Adrenal gland (tissue), 12 donors: ENCODE measurements around the gene MAN1C1. TPM values are rescaled to one million over a fixed set of nuclear protein-coding genes. Genes with fewer than 3 reads are reported as not detected.

ENCODE experiments used
- DNase-seq, 7 donors: peaks; one replicate each; pipeline ENCODE4 v3.0.0-alpha.2; 2019 to 2020
- H3K27ac ChIP-seq, 5 donors: fragments of 200-600 bp; sonication (generic) in 4 of 5; 1 replicate in 3 of 5; 2 replicates in 2 of 5; pipeline versions ENCODE4 v1.5.1 to v1.8.0; 2016 to 2020; ENCODE audit warnings: mild to moderate bottlenecking in 1 of 5
- H3K27me3 ChIP-seq: fragments of 200-600 bp; 2 replicates; pipeline ENCODE4 v1.8.0; 2021
- H3K36me3 ChIP-seq, 2 donors: fragments of 200-600 bp; replicated peaks in 1 of 2; 1 replicate in 1 of 2; 2 replicates in 1 of 2; pipeline versions ENCODE4 v1.5.1 to v1.8.0; 2018 to 2022
- H3K4me1 ChIP-seq, 2 donors: fragments of 200-600 bp; replicated peaks in 1 of 2; 1 replicate in 1 of 2; 2 replicates in 1 of 2; pipeline versions ENCODE4 v1.5.1 to v1.8.0; 2018 to 2021
- H3K4me3 ChIP-seq, 4 donors: fragments of 200-600 bp; sonication (generic) in 3 of 4; one replicate each; pipeline ENCODE4 v1.5.1; 2016 to 2018
- H3K9me3 ChIP-seq, 3 donors: fragments of 200-600 bp; sonication (generic) in 1 of 3; replicated peaks in 1 of 3; 1 replicate in 2 of 3; 2 replicates in 1 of 3; pipeline versions ENCODE4 v1.5.1 to v1.8.0; 2016 to 2021
- CTCF ChIP-seq, 6 experiments: fragments of 450-650 bp in 4 of 6; fragments of 200-600 bp in 2 of 6; sonication (generic) in 1 of 6; IDR thresholded peaks; 1 replicate in 5 of 6; 2 replicates in 1 of 6; pipeline versions ENCODE4 v1.5.1 to v1.8.0; 2016 to 2021; ENCODE audit warnings: antibody characterized with exemption in 6 of 6, mild to moderate bottlenecking in 2 of 6, moderate library complexity in 1 of 6
- POLR2A ChIP-seq, 2 donors: fragments of 450-650 bp; IDR thresholded peaks; one replicate each; pipeline ENCODE4 v1.6.1; 2017; ENCODE audit warnings: antibody characterized with exemption in 2 of 2, mild to moderate bottlenecking in 2 of 2, moderate library complexity in 1 of 2
- WGBS, 4 donors: extraction: QIAGEN DNeasy Blood & Tissue Kit in 2 of 4; methylation state at CpG; one replicate each; pipeline versions ENCODE4 v1.1.5 to v1.1.7; 2013 to 2017; 5-methylcytosine and 5-hydroxymethylcytosine counted together
- intact Hi-C, 2 donors: fragments of 100-400 bp; cut with DNase I; formaldehyde crosslinking; loops; one replicate each; pipeline versions ENCODE4 v1.14.1 to v1.15.0; 2022 to 2023
- polyA plus RNA-seq, 3 donors: library from polyadenylated mRNA; stranded (reverse); fragments of 200-250 nt in 2 of 3; fragments of 350-450 nt in 1 of 3; fragmentation: Illumina TruSeq in 1 of 3; extraction: RNeasy Lipid Tissue Mini Kit (QIAGEN cat#74804) in 1 of 3; gene quantifications; one replicate each; pipeline ENCODE4 v1.2.3, GENCODE V29; 2013 to 2014
- total RNA-seq, 9 donors: library from RNA; depleted of rRNA in 4 of 9; stranded (reverse); fragments of >200 nt in 4 of 9; fragments of 120-200 nt in 1 of 9; fragmentation: NEBNext Ultra II Directional in 1 of 9; extraction: Animal tissue kit (Norgen Biotek cat#: 25700) in 1 of 9; gene quantifications; one replicate each; pipeline versions ENCODE4 v1.1.0 to v1.2.4, GENCODE V29; 2013 to 2023
- donor health status: healthy with polysubstance abuse.
- donor health status: Bipolar disorder and iron deficiency.
- donor health status: DM: yes; HTN: yes; CAD: no.
- donor health status: DM: no; HTN: no; CAD: no.
- donor health status: DM: no; HTN: no; CAD: no.
- donor health status: DM: yes; HTN: yes; CAD: no.

Gene MAN1C1
- total and polyA plus RNA-seq, 12 donors = 2.7 to 58.7 (median 27.7) TPM

DNA sequence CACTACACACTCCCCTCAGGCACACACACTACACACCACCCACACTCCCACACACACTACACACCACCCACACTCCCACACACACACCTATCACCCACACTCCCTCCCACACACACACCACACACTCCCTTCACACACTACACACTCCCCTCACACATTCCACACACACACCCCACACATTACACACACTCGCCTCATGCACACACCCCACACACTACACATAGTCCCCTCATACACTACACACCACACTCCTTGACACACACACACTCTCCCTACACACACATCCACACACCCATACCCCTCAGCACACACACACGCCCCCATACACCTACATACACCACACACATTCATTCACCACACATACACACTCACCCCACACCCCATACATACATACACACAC, 152.4 kb downstream of the MAN1C1 start:
- no peaks in the 10 kb centered on the region for H3K36me3 ChIP-seq
- H3K9me3 ChIP-seq = no peaks in the 10 kb centered on the region
- no peak for DNase-seq
- intact Hi-C loops = no loop called here
- no peak for TF ChIP-seq POLR2A (IDR thresholded peaks at IDR 0.05)
- no peak for TF ChIP-seq CTCF (IDR thresholded peaks at IDR 0.05)
- H3K4me3 ChIP-seq = no peak overlapping the region
- WGBS, 4 donors = 92 to 95% (median 93%) methylated on average over 2 of the region's 2 CpGs
- H3K27ac ChIP-seq = peak overlapping the region in 1 of 5 donors; percentile 74
- no peaks in the 10 kb centered on the region for H3K27me3 ChIP-seq
- peaks cover 0 to 30% of the 10 kb centered on the region in 2 donors for H3K4me1 ChIP-seq

DNA sequence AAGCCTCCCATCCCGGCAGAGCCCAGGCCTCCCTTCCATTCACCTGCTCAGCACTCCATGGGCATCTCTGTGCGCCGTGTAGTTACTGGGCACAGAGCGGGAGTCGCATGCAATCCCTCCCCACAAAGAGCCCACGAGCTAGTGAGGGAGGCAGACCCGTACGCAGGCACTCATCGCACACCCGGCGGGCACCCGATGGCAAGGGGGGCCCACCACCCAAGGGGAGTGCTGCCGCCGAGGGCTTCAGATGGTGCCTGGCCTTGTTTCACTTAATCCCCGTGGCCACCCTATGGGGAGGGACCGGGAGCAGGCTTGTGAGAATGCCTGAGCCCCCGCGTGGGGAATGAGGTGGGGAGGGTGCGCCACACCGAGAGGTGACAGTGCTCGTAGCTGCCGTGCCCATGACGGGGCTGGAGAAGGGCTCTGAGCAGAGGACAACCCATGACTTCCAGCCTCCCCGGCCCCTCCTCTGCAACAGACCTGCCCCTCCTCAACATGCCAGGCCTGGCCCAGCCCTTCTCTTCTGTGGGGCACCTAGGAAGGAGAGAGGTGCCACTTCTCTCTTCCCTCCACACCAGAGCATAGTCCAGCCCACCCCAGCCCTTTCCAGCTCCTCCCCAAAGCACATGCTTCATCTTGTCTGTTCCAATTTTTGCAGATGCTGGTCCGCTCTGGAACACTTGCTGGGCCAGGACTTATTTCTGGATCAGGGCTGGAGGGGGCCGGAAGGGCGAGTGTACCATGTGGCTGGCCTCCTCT, 153.2 kb downstream of the MAN1C1 start:
- peaks cover 0 to 4% of the 10 kb centered on the region in 2 donors for H3K36me3 ChIP-seq
- DNase-seq = no peak
- peak overlapping the region in 2 of 5 donors; percentile 56 to 74 for H3K27ac ChIP-seq
- H3K4me3 ChIP-seq = no peak overlapping the region
- WGBS, 4 donors = 82 to 94% (median 91%) methylated on average over 16 to 27 of the region's 27 CpGs
- H3K27me3 ChIP-seq = no peaks in the 10 kb centered on the region
- no peak for TF ChIP-seq CTCF (IDR thresholded peaks at IDR 0.05)
- TF ChIP-seq POLR2A (IDR thresholded peaks at IDR 0.05) = no peak
- peaks cover 0 to 30% of the 10 kb centered on the region in 2 donors for H3K4me1 ChIP-seq
- intact Hi-C loops = no loop called here
- no peaks in the 10 kb centered on the region for H3K9me3 ChIP-seq

DNA sequence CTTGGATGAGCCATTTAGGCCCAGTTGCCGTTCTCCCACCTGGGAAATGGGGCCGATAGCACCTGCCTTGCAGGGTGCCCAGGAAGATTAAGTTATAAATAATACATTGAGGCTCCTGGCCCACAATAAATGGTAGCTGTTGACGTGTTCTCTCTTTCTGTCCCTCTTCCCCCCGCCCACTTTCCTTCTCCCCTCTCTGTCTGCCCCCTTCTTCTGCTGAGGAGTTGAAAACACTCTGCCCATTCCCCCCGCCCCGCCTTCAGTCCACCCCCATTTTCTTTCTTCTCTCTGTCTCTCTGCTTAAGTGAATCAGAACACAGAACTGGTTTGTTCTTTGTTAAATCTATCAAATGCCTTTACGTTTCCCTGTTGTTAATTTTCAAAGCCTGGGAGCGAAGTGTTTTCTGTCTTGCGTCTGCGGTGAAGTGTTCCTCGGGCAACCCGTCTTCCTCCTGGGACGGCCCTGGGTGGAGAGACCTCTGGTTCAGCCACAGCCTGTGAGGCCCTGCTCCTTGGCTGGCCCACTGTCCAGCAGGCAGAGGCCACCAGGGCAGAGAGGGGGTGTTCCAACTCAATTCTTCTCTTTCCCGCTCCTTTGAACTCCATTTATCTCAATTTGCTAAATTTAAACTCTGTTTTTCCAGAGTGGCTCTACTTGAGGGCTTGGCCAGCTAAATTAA, 154.1 kb downstream of the MAN1C1 start:
- H3K4me1 ChIP-seq = peaks cover 0 to 30% of the 10 kb centered on the region in 2 donors
- H3K9me3 ChIP-seq = no peaks in the 10 kb centered on the region
- peaks cover 0 to 6% of the 10 kb centered on the region in 2 donors for H3K36me3 ChIP-seq
- intact Hi-C loops = no loop called here
- H3K27me3 ChIP-seq = no peaks in the 10 kb centered on the region
- no peak overlapping the region for H3K4me3 ChIP-seq
- DNase-seq = peak in 6 of 7 donors; percentile 28 to 70 (median 41)
- TF ChIP-seq CTCF (IDR thresholded peaks at IDR 0.05) (no peak), POLR2A (IDR thresholded peaks at IDR 0.05) (no peak)
- peak overlapping the region in 2 of 5 donors; percentile 56 to 74 for H3K27ac ChIP-seq
- WGBS, 4 donors = 63 to 78% (median 71%) methylated on average over 14 of the region's 14 CpGs
